WTC11 (cell line): ENCODE measurements around the gene ACTN2.

Experiments used
- IRF2 ChIP-seq: sonication (generic); formaldehyde crosslinking; IDR thresholded peaks from 2 replicates; pipeline ENCODE4 v1.8.0; 2022; ENCODE audit warnings: low read depth, missing genetic modification reagents, borderline replicate concordance
- ZNF232 ChIP-seq: sonication (generic); formaldehyde crosslinking; IDR thresholded peaks from 2 replicates; pipeline ENCODE4 v1.8.0; 2022; ENCODE audit warnings: mild to moderate bottlenecking, missing genetic modification reagents
- TF ChIP-seq, protein P1 (sequence below): fragments of 200-600 bp; IDR thresholded peaks from 2 replicates; pipeline ENCODE4 v1.8.0; 2022; ENCODE audit warnings: antibody characterized with exemption

DNA sequence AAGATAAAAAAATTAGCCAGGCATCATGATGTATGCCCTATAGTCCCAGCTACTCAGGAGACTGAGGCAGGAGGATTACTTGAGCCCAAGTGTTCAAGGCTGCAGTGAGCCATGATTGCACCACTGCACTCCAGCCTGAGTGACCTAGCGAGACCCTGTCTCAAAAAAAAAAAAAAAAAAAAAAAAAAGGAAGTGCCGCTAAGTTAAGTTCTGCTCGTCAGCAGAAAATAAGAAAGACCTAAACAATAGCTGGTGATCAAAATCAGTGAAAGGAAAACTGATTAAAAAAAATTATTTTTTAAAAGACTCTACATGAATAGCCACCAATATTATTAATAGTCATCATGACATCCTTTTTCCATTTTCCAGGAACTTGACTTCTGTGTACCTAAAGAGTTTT lies 64.6 kb downstream of the ACTN2 start:
- TF ChIP-seq ZNF232 (CRISPR knock-in tag) (no peak), IRF2 (CRISPR knock-in tag) (no peak)
- TF ChIP-seq, protein P1, sequence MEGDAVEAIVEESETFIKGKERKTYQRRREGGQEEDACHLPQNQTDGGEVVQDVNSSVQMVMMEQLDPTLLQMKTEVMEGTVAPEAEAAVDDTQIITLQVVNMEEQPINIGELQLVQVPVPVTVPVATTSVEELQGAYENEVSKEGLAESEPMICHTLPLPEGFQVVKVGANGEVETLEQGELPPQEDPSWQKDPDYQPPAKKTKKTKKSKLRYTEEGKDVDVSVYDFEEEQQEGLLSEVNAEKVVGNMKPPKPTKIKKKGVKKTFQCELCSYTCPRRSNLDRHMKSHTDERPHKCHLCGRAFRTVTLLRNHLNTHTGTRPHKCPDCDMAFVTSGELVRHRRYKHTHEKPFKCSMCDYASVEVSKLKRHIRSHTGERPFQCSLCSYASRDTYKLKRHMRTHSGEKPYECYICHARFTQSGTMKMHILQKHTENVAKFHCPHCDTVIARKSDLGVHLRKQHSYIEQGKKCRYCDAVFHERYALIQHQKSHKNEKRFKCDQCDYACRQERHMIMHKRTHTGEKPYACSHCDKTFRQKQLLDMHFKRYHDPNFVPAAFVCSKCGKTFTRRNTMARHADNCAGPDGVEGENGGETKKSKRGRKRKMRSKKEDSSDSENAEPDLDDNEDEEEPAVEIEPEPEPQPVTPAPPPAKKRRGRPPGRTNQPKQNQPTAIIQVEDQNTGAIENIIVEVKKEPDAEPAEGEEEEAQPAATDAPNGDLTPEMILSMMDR: no peak
